DND-41 (cell line): Measurements from ENCODE around the gene ABCC10.

ENCODE experiments used
- ATAC-seq: fragments of 200-7000 bp; cut with Tn5 transposase; 3 replicates; pipeline ENCODE4 v1.9.1; 2021; ENCODE audit warnings: low read depth; ENCODE audit not compliant: insufficient read depth
- DNase-seq: peaks from one replicate; pipeline ENCODE4 v3.0.0-alpha.2; 2020
- H2AFZ ChIP-seq: 2 replicates; pipeline ENCODE4 v1.6.0; 2012; ENCODE audit warnings: low read depth, low read length
- H3K27ac ChIP-seq: 2 replicates; pipeline ENCODE4 v1.5.1; 2012; ENCODE audit warnings: low read length, inconsistent platforms
- H3K27me3 ChIP-seq: fragments of 200-600 bp; sonication (generic); 2 replicates; pipeline ENCODE4 v1.6.0; 2012; ENCODE audit warnings: low read length, mild to moderate bottlenecking, inconsistent platforms; ENCODE audit not compliant: insufficient read depth, poor library complexity
- H3K36me3 ChIP-seq: 2 replicates; pipeline ENCODE4 v1.5.1; 2012; ENCODE audit warnings: low read length, inconsistent platforms; ENCODE audit not compliant: insufficient read depth
- H3K4me1 ChIP-seq: 2 replicates; pipeline ENCODE4 v1.5.1; 2012; ENCODE audit warnings: mild to moderate bottlenecking, low read length; ENCODE audit not compliant: insufficient read depth
- H3K4me2 ChIP-seq: 2 replicates; pipeline ENCODE4 v1.6.0; 2012; ENCODE audit warnings: mild to moderate bottlenecking, moderate library complexity, low read length, inconsistent platforms; ENCODE audit not compliant: insufficient read depth
- H3K4me3 ChIP-seq, 2 experiments: fragments of 200-600 bp in 1 of 2; shearing (Covaris generic) in 1 of 2; 2 replicates each; pipeline ENCODE4 v1.5.1; 2012 to 2016; ENCODE audit warnings: inconsistent platforms in 2 of 2, low read length in 2 of 2, mild to moderate bottlenecking in 2 of 2, low read depth in 1 of 2, moderate library complexity in 1 of 2
- H3K79me2 ChIP-seq: 2 replicates; pipeline ENCODE4 v1.6.0; 2012; ENCODE audit warnings: low read length, inconsistent platforms; ENCODE audit not compliant: insufficient read depth
- H3K9ac ChIP-seq: 2 replicates; pipeline ENCODE4 v1.6.0; 2012; ENCODE audit warnings: low read depth, mild to moderate bottlenecking, inconsistent platforms, low read length, moderate library complexity
- H3K9me3 ChIP-seq: 2 replicates; pipeline ENCODE4 v1.5.1; 2012; ENCODE audit warnings: low read length, moderate library complexity, mild to moderate bottlenecking, inconsistent platforms; ENCODE audit not compliant: insufficient read depth, severe bottlenecking
- H4K20me1 ChIP-seq: 2 replicates; pipeline ENCODE4 v1.6.0; 2012; ENCODE audit warnings: low read length; ENCODE audit not compliant: insufficient read depth
- CTCF ChIP-seq: IDR thresholded peaks from 2 replicates; pipeline ENCODE4 v1.5.1; 2012; ENCODE audit warnings: borderline replicate concordance, low read length, moderate library complexity, mild to moderate bottlenecking; ENCODE audit not compliant: poor library complexity, severe bottlenecking; ENCODE audit errors: extremely low read depth
- EZH2 ChIP-seq: IDR thresholded peaks from 3 replicates; pipeline ENCODE4 v1.6.1; 2012; ENCODE audit warnings: borderline replicate concordance, low read depth, mild to moderate bottlenecking, moderate library complexity, low read length, inconsistent platforms; ENCODE audit not compliant: severe bottlenecking

Gene ABCC10

GRCh38 chr6:43468748-43469681 lies 41.7 kb downstream of the ABCC10 start:
- Histone ChIP-seq H3K4me3 (no peak overlapping the region), H3K27me3 (peaks cover 3% of the 10 kb centered on the region), H3K27ac (no peak overlapping the region), H3K4me1 (no peaks in the 10 kb centered on the region), H3K36me3 (no peaks in the 10 kb centered on the region), H3K9ac (no peak overlapping the region), H3K4me2 (no peak overlapping the region), H4K20me1 (no peaks in the 10 kb centered on the region), H3K79me2 (no peaks in the 10 kb centered on the region), H2AFZ (no peak overlapping the region), H3K9me3 (no peaks in the 10 kb centered on the region)
- TF ChIP-seq EZH2 (no peak), CTCF (no peak)
- DNase-seq (no peak), ATAC-seq (no peak; the same call in 2 of the 3 replicates)

- H3K27me3 ChIP-seq = peaks cover 3% of the 10 kb centered on the region
- H3K9ac ChIP-seq = no peak overlapping the region
- no peak overlapping the region for H3K4me2 ChIP-seq
- no peak overlapping the region for H2AFZ ChIP-seq
- ATAC-seq = no peak
- no peaks in the 10 kb centered on the region for H4K20me1 ChIP-seq
- H3K4me3 ChIP-seq = no peak overlapping the region
- H3K9me3 ChIP-seq = no peaks in the 10 kb centered on the region
- no peaks in the 10 kb centered on the region for H3K79me2 ChIP-seq
- DNase-seq = no peak
- no peak for TF ChIP-seq CTCF
- TF ChIP-seq EZH2 = no peak
- H3K27ac ChIP-seq = no peak overlapping the region
- no peaks in the 10 kb centered on the region for H3K36me3 ChIP-seq
- H3K4me1 ChIP-seq = no peaks in the 10 kb centered on the region
Measured at GRCh38 chr6:43469947-43470346, 42.6 kb downstream of the ABCC10 start.

GRCh38 chr6:43471399-43471798 lies 44.1 kb downstream of the ABCC10 start:
- H3K36me3 ChIP-seq = no peaks in the 10 kb centered on the region
- no peaks in the 10 kb centered on the region for H4K20me1 ChIP-seq
- no peak for ATAC-seq
- no peak overlapping the region for H3K27ac ChIP-seq
- TF ChIP-seq CTCF (no peak), EZH2 (no peak)
- H3K79me2 ChIP-seq = no peaks in the 10 kb centered on the region
- no peak overlapping the region for H2AFZ ChIP-seq
- H3K27me3 ChIP-seq = peaks cover 2% of the 10 kb centered on the region
- no peaks in the 10 kb centered on the region for H3K9me3 ChIP-seq
- DNase-seq = no peak
- no peak overlapping the region for H3K4me2 ChIP-seq
- H3K9ac ChIP-seq = no peak overlapping the region
- H3K4me1 ChIP-seq = peaks cover 1% of the 10 kb centered on the region; the same call in 1 of the 2 replicates
- no peak overlapping the region for H3K4me3 ChIP-seq
